HEK293 (cell line): Measurements from ENCODE around the gene PTP4A2.

Source experiments
- CTCF ChIA-PET: fragments of 350-600 bp; formaldehyde crosslinking; extraction: SDS; loops from one replicate; lab custom pipeline; 2021; ENCODE audit warnings: antibody characterized with exemption; lab: Yijun Ruan, JAX
- POLR2A ChIA-PET: fragments of 300-600 bp; formaldehyde crosslinking; extraction: SDS; loops from one replicate; lab custom pipeline; 2020; ENCODE audit warnings: antibody characterized with exemption, inconsistent platforms; lab: Yijun Ruan, JAX
- H3K27ac ChIP-seq: fragments of 200-500 bp; sonication (Bioruptor generic); 2 replicates; pipeline ENCODE4 v1.5.1; 2014; ENCODE audit warnings: low read depth, low read length, control low read depth, inconsistent platforms; ENCODE audit errors: extremely low read depth
- H3K36me3 ChIP-seq, 2 experiments: fragments of 200-500 bp in 1 of 2; sonication (Bioruptor generic) in 1 of 2; 1 replicate in 1 of 2; 2 replicates in 1 of 2; pipeline ENCODE4 v1.5.1; 2014 to 2017; ENCODE audit warnings: inconsistent platforms in 2 of 2, low read length in 2 of 2; ENCODE audit not compliant: control insufficient read depth in 2 of 2, insufficient read depth in 1 of 2
- H3K4me1 ChIP-seq: fragments of 200-500 bp; sonication (Bioruptor generic); 2 replicates; pipeline ENCODE4 v1.5.1; 2014; ENCODE audit warnings: mild to moderate bottlenecking, low read length, inconsistent platforms; ENCODE audit not compliant: control insufficient read depth, insufficient read depth
- H3K4me3 ChIP-seq: 2 replicates; pipeline ENCODE4 v1.5.1; 2011; ENCODE audit warnings: low read depth, mild to moderate bottlenecking, control low read depth, low read length, moderate library complexity
- H3K9me3 ChIP-seq: fragments of 200-500 bp; sonication (Bioruptor generic); 2 replicates; pipeline ENCODE4 v1.5.1; 2014; ENCODE audit warnings: low read depth, low read length, inconsistent platforms; ENCODE audit not compliant: control insufficient read depth, insufficient read depth
- BCL11B ChIP-seq: fragments of 450-650 bp; formaldehyde crosslinking; IDR thresholded peaks from 2 replicates; pipeline ENCODE4 v1.5.1; 2016; ENCODE audit warnings: low read depth, missing biosample characterization, missing genetic modification characterization
- KLF9 ChIP-seq: fragments of 450-650 bp; formaldehyde crosslinking; IDR thresholded peaks from 2 replicates; pipeline ENCODE4 v1.5.1; 2016; ENCODE audit warnings: missing biosample characterization, missing genetic modification characterization, low read depth
- SALL2 ChIP-seq: fragments of 450-650 bp; formaldehyde crosslinking; IDR thresholded peaks from 2 replicates; pipeline ENCODE4 v1.5.0; 2017; ENCODE audit warnings: missing biosample characterization, mild to moderate bottlenecking, missing genetic modification characterization, borderline replicate concordance
- SCRT1 ChIP-seq: fragments of 450-650 bp; formaldehyde crosslinking; IDR thresholded peaks from 2 replicates; pipeline ENCODE4 v1.5.1; 2016; ENCODE audit warnings: missing biosample characterization, missing genetic modification characterization, borderline replicate concordance
- SP2 ChIP-seq: fragments of 450-650 bp; formaldehyde crosslinking; IDR thresholded peaks from 2 replicates; pipeline ENCODE4 v1.5.1; 2016; ENCODE audit warnings: missing biosample characterization, missing genetic modification characterization
- ZBTB1 ChIP-seq: fragments of 450-650 bp; formaldehyde crosslinking; IDR thresholded peaks from 2 replicates; pipeline ENCODE4 v1.5.1; 2016; ENCODE audit warnings: missing biosample characterization, missing genetic modification characterization
- ZFP41 ChIP-seq: fragments of 450-650 bp; formaldehyde crosslinking; IDR thresholded peaks from 2 replicates; pipeline ENCODE4 v1.5.1; 2016; ENCODE audit warnings: missing biosample characterization, missing genetic modification characterization, borderline replicate concordance
- ZNF133 ChIP-seq: fragments of 450-650 bp; formaldehyde crosslinking; IDR thresholded peaks from 2 replicates; pipeline ENCODE4 v1.5.1; 2016; ENCODE audit warnings: missing biosample characterization, missing genetic modification characterization
- ZNF175 ChIP-seq: fragments of 450-650 bp; formaldehyde crosslinking; IDR thresholded peaks from 2 replicates; pipeline ENCODE4 v1.5.1; 2016; ENCODE audit warnings: missing biosample characterization, missing genetic modification characterization
- ZNF184 ChIP-seq: fragments of 450-650 bp; IDR thresholded peaks from 2 replicates; pipeline ENCODE4 v1.5.1; 2018; ENCODE audit warnings: missing biosample characterization, mild to moderate bottlenecking, missing genetic modification characterization
- ZNF19 ChIP-seq: fragments of 450-650 bp; formaldehyde crosslinking; IDR thresholded peaks from 2 replicates; pipeline ENCODE4; 2016; ENCODE audit warnings: missing biosample characterization, missing genetic modification characterization, low read depth
- ZNF239 ChIP-seq: fragments of 450-650 bp; formaldehyde crosslinking; IDR thresholded peaks from 2 replicates; pipeline ENCODE4 v1.5.1; 2016; ENCODE audit warnings: missing biosample characterization, missing genetic modification characterization
- ZNF248 ChIP-seq: fragments of 450-650 bp; formaldehyde crosslinking; IDR thresholded peaks from 2 replicates; pipeline ENCODE4 v1.5.1; 2017; ENCODE audit warnings: missing biosample characterization, missing genetic modification characterization
- ZNF404 ChIP-seq: fragments of 450-650 bp; formaldehyde crosslinking; IDR thresholded peaks from 2 replicates; pipeline ENCODE4 v1.5.1; 2017; ENCODE audit warnings: missing biosample characterization, missing genetic modification characterization
- ZNF48 ChIP-seq: fragments of 450-650 bp; formaldehyde crosslinking; IDR thresholded peaks from 2 replicates; pipeline ENCODE4 v1.5.1; 2016; ENCODE audit warnings: missing biosample characterization, missing genetic modification characterization
- ZNF610 ChIP-seq: fragments of 450-650 bp; formaldehyde crosslinking; IDR thresholded peaks from 2 replicates; pipeline ENCODE4 v1.5.1; 2016; ENCODE audit warnings: missing biosample characterization, missing genetic modification characterization, borderline replicate concordance
- TF ChIP-seq, protein P1 (sequence below): fragments of 450-650 bp; formaldehyde crosslinking; optimal IDR thresholded peaks from 2 replicates; pipeline ENCODE3; 2016; ENCODE audit warnings: missing biosample characterization, mild to moderate bottlenecking, missing genetic modification characterization
- TF ChIP-seq, protein P2 (sequence below): fragments of 450-650 bp; formaldehyde crosslinking; IDR thresholded peaks from 2 replicates; pipeline ENCODE4 v1.5.1; 2016; ENCODE audit warnings: missing biosample characterization, missing genetic modification characterization
- TF ChIP-seq, protein P3 (sequence below): fragments of 450-650 bp; formaldehyde crosslinking; IDR thresholded peaks from 2 replicates; pipeline ENCODE4 v1.5.1; 2017; ENCODE audit warnings: missing biosample characterization, mild to moderate bottlenecking, missing genetic modification characterization, moderate library complexity
- TF ChIP-seq, protein P4 (sequence below): fragments of 450-650 bp; IDR thresholded peaks from 2 replicates; pipeline ENCODE4 v1.5.1; 2018; ENCODE audit warnings: missing biosample characterization, mild to moderate bottlenecking, missing genetic modification characterization
- TF ChIP-seq, protein P5 (sequence below): fragments of 450-650 bp; formaldehyde crosslinking; IDR thresholded peaks from 2 replicates; pipeline ENCODE4 v1.5.1; 2017; ENCODE audit warnings: missing biosample characterization, missing genetic modification characterization

The PTP4A2 gene

DNA sequence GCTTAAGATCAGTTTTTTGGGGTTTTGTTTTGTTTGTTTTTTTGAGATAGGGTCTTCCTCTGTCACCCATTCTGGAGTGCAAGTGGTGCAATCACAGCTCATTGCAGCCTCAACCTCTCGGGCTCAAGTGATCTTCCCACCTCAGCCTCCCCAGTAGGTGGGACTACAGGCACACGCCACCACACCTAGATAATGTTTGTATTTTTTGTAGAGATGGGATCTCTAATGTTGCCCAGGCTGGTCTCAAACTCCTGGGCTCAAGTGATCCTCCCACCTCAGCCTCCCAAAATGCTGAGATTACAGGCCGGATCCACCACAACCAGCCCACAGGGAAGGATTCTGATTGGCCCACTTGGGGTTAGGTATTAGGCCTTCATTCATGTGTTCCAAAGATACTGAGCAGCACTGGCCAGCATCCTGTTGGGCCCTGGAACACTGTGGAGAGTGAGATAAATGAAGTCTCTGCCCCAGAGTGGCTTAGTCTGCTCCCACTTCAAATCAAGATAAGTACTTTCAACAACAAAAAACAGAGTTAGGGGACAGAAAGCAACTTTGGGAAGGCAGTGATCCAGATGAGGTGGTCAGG, 54.7 kb downstream of the PTP4A2 start (continued):
- TF ChIP-seq, protein P1, sequence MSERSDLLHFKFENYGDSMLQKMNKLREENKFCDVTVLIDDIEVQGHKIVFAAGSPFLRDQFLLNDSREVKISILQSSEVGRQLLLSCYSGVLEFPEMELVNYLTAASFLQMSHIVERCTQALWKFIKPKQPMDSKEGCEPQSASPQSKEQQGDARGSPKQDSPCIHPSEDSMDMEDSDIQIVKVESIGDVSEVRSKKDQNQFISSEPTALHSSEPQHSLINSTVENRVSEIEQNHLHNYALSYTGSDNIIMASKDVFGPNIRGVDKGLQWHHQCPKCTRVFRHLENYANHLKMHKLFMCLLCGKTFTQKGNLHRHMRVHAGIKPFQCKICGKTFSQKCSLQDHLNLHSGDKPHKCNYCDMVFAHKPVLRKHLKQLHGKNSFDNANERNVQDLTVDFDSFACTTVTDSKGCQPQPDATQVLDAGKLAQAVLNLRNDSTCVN (tag by site-specific recombination): no peak
- TF ChIP-seq ZNF133 (tag by site-specific recombination): no peak
- no peak for TF ChIP-seq KLF9 (tag by site-specific recombination)
- no peak for TF ChIP-seq BCL11B (tag by site-specific recombination)

DNA sequence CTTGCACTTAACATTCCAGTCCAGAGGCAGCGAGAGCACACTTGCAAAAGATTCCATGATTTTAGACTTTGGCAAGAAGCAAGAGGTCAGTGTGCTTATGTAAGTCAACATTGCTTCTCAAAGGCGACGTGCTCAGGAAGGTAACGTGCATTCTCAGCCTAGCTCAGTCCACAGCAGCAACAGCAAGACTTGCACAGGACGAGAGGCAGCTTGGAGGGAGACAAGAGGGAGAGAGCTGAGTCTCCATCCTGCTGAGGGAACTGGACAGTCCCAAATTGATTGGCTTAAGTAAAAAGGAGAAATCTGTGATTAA, 56.5 kb downstream of the PTP4A2 start:
- POLR2A ChIA-PET: no interaction called here

DNA sequence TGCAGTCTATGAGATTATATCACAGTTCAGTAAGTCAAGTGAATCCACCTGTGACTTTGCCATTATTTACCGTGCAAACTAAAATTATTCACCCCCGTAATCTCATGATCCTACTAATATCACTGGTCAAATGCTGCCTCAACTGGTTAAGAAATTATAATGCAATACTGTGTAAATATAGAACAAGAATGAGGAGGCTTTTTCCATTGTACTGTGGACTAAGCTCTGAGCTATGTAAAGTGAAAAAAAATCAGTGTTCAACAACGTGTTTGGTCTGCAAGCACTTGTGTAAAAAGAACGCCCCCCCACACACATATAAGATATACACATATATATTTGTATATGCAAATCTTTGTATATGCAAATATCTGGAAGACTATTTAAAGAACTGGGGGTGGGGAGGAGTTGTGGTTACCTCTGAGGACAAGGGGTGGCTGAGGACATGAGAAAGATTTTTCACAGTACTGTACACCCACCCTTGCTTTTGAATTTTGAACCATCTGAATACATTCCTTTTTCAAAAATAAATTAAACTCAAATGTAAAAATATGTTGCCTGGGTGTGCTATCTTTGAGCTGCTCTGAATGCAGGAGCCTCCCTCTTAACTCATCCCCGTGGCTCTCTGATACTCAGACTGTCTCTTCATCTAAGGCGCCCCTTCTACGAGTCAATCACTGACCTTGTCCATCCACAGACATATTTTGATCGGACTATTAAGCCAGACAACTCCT, 57.0 kb downstream of the PTP4A2 start:
- H3K36me3 ChIP-seq: no peaks in the 10 kb centered on the region
- ChIA-PET CTCF (no interaction called here), POLR2A (no interaction called here)
- no peak overlapping the region for H3K4me3 ChIP-seq
- H3K9me3 ChIP-seq: no peaks in the 10 kb centered on the region
- H3K27ac ChIP-seq: no peak overlapping the region
- H3K4me1 ChIP-seq: no peaks in the 10 kb centered on the region
- TF ChIP-seq, protein P2, sequence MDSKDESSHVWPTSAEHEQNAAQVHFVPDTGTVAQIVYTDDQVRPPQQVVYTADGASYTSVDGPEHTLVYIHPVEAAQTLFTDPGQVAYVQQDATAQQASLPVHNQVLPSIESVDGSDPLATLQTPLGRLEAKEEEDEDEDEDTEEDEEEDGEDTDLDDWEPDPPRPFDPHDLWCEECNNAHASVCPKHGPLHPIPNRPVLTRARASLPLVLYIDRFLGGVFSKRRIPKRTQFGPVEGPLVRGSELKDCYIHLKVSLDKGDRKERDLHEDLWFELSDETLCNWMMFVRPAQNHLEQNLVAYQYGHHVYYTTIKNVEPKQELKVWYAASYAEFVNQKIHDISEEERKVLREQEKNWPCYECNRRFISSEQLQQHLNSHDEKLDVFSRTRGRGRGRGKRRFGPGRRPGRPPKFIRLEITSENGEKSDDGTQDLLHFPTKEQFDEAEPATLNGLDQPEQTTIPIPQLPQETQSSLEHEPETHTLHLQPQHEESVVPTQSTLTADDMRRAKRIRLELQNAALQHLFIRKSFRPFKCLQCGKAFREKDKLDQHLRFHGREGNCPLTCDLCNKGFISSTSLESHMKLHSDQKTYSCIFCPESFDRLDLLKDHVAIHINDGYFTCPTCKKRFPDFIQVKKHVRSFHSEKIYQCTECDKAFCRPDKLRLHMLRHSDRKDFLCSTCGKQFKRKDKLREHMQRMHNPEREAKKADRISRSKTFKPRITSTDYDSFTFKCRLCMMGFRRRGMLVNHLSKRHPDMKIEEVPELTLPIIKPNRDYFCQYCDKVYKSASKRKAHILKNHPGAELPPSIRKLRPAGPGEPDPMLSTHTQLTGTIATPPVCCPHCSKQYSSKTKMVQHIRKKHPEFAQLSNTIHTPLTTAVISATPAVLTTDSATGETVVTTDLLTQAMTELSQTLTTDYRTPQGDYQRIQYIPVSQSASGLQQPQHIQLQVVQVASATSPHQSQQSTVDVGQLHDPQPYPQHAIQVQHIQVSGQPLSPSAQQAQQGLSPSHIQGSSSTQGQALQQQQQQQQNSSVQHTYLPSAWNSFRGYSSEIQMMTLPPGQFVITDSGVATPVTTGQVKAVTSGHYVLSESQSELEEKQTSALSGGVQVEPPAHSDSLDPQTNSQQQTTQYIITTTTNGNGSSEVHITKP (tag by site-specific recombination): no peak
- TF ChIP-seq SCRT1 (no peak), ZFP41 (tag by site-specific recombination) (no peak), ZNF248 (tag by site-specific recombination) (no peak), ZNF19 (tag by site-specific recombination) (no peak), SALL2 (tag by site-specific recombination) (no peak), ZNF48 (tag by site-specific recombination) (no peak), ZBTB1 (no peak), ZNF239 (tag by site-specific recombination) (no peak), ZNF610 (tag by site-specific recombination) (no peak), ZNF175 (tag by site-specific recombination) (no peak), ZNF184 (tag by site-specific recombination) (no peak), SP2 (no peak)
- TF ChIP-seq, protein P3, sequence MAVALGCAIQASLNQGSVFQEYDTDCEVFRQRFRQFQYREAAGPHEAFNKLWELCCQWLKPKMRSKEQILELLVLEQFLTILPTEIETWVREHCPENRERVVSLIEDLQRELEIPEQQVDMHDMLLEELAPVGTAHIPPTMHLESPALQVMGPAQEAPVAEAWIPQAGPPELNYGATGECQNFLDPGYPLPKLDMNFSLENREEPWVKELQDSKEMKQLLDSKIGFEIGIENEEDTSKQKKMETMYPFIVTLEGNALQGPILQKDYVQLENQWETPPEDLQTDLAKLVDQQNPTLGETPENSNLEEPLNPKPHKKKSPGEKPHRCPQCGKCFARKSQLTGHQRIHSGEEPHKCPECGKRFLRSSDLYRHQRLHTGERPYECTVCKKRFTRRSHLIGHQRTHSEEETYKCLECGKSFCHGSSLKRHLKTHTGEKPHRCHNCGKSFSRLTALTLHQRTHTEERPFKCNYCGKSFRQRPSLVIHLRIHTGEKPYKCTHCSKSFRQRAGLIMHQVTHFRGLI (tag by site-specific recombination): no peak
- TF ChIP-seq, protein P4, sequence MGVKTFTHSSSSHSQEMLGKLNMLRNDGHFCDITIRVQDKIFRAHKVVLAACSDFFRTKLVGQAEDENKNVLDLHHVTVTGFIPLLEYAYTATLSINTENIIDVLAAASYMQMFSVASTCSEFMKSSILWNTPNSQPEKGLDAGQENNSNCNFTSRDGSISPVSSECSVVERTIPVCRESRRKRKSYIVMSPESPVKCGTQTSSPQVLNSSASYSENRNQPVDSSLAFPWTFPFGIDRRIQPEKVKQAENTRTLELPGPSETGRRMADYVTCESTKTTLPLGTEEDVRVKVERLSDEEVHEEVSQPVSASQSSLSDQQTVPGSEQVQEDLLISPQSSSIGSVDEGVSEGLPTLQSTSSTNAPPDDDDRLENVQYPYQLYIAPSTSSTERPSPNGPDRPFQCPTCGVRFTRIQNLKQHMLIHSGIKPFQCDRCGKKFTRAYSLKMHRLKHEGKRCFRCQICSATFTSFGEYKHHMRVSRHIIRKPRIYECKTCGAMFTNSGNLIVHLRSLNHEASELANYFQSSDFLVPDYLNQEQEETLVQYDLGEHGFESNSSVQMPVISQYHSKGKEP (tag by site-specific recombination): no peak

More for the DNA sequence above, 56.5 kb downstream of the PTP4A2 start:
- no peak overlapping the region for H3K27ac ChIP-seq
- H3K4me3 ChIP-seq: no peak overlapping the region
- H3K4me1 ChIP-seq: no peaks in the 10 kb centered on the region
- no peaks in the 10 kb centered on the region for H3K9me3 ChIP-seq
- TF ChIP-seq, protein P5, sequence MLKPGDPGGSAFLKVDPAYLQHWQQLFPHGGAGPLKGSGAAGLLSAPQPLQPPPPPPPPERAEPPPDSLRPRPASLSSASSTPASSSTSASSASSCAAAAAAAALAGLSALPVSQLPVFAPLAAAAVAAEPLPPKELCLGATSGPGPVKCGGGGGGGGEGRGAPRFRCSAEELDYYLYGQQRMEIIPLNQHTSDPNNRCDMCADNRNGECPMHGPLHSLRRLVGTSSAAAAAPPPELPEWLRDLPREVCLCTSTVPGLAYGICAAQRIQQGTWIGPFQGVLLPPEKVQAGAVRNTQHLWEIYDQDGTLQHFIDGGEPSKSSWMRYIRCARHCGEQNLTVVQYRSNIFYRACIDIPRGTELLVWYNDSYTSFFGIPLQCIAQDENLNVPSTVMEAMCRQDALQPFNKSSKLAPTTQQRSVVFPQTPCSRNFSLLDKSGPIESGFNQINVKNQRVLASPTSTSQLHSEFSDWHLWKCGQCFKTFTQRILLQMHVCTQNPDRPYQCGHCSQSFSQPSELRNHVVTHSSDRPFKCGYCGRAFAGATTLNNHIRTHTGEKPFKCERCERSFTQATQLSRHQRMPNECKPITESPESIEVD: no peak
- TF ChIP-seq ZNF404 (tag by site-specific recombination): no peak
- no peaks in the 10 kb centered on the region for H3K36me3 ChIP-seq
- CTCF ChIA-PET: no interaction called here
